ENCODE measurements around the gene ATG4B. TPM values are rescaled to one million over a fixed set of nuclear protein-coding genes. Genes with fewer than 3 reads are reported as not detected.

Gene ATG4B
- total RNA-seq, 2 donors from 2014 or later = 97.9 to 109 TPM

DNA sequence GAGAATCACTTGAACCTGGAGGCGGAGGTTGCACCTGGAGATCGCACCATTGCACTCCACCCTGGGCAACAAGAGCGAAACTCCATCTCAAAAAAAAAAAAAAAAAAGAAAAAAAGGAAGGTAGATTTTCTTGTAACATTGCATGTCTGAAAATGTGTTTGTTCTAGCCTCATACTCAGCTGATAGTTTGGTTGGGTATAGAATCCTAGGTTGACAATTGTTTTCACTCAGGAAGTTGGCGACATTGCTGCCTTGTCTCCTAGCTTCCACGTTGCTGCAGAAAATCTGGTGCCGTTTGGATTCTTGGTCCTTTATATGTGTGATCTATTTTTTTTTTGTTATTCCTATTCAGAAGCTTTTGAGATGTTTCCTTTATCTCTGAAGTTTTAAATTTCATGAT, 69.0 kb downstream of the ATG4B start:
- no peak overlapping the region for H3K27ac Mint-ChIP-seq
- no peak overlapping the region for H3K4me3 Mint-ChIP-seq
- peaks cover 15 to 45% of the 10 kb centered on the region in 2 donors for H3K36me3 Mint-ChIP-seq (ENCODE audit: insufficient read depth in 2 of 2)

DNA sequence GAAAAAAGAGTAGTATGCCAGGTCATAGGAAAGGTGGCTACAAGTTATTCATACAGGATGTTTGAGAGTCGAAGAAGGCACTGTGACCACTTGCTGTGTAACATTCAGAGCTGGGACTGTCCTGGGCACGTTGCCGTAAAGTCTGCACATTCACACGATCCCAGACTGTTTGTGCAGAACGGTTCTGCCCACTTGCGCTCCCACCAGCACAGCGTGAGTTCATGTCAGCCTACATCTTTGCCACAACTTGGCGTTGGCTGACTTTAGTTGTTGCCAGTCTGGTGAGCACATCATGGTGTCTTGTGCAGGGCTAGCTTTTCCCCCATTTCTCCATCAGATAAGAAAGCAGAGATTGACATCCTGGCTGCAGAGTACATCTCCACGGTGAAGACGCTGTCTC, 71.4 kb downstream of the ATG4B start:
- DNase-seq (no peak), ATAC-seq (replicated peaks in 1 of 2) (no peak)
- H3K27ac Mint-ChIP-seq = no peak overlapping the region
- H3K9me3 Mint-ChIP-seq = peaks cover 3 to 4% of the 10 kb centered on the region in 2 donors
- peaks cover 16 to 49% of the 10 kb centered on the region in 2 donors for H3K36me3 Mint-ChIP-seq (ENCODE audit: insufficient read depth in 2 of 2)
- no peaks in the 10 kb centered on the region for H3K27me3 Mint-ChIP-seq (ENCODE audit: low read depth)
- no peak overlapping the region for H3K4me3 Mint-ChIP-seq
- peaks cover 4% of the 10 kb centered on the region for H3K4me1 Mint-ChIP-seq (ENCODE audit: low read depth)

More for the DNA sequence above, 69.0 kb downstream of the ATG4B start:
- no peaks in the 10 kb centered on the region for H3K27me3 Mint-ChIP-seq (ENCODE audit: low read depth)
- DNase-seq = no peak
- peaks cover 16% of the 10 kb centered on the region for H3K4me1 Mint-ChIP-seq (ENCODE audit: low read depth)
- no peak for ATAC-seq (replicated peaks in 1 of 2)
- H3K9me3 Mint-ChIP-seq = peaks cover 3 to 4% of the 10 kb centered on the region in 2 donors

DNA sequence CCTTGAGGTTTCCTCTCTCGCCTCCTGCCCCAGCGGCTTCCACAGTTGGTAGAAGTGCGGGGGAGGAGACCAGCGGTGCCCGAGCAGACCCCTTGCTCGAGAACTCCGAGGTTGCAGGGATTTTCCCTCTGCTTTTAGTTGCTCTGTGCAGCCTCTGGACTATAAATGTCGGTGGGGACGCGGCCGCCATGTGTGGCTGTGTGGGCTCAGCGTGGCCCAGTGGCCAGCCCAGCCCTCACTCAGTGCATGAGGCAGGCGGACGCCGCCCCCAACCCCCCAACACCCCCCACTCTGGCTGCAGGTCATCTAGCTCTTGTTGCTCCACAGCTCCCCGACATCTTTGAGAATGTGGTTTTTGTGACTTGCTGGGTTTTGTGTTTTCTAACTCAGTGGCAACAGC, 81.6 kb downstream of the ATG4B start:
- Mint-ChIP-seq H3K36me3 (ENCODE audit: insufficient read depth in 2 of 2) (peaks cover 5 to 34% of the 10 kb centered on the region in 2 donors), H3K9me3 (no peaks in the 10 kb centered on the region), H3K4me3 (no peak overlapping the region), H3K27ac (no peak overlapping the region), H3K4me1 (ENCODE audit: low read depth) (peaks cover 5% of the 10 kb centered on the region), H3K27me3 (ENCODE audit: low read depth) (no peaks in the 10 kb centered on the region)
- ATAC-seq (replicated peaks in 1 of 2) (no peak), DNase-seq (no peak)

DNA sequence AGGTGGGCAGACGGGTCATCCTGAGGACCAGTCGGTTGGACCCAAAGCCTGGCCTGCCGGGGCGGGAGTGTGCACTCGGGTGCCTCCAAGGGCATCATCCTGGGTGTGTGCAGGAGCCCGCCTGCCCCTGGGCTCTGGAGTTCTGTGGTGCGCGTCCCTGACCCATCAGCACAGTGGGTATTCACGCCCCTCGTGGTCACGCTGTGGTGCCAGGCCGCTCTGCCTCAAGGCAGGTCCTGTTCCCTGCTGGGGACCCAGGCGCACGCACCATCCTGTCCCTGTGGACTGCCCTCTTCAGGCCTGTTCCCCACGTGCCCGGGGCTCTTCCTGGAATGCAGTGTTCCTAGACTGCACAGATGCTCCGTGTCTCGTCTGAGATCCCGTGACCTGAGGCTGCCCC, 82.6 kb downstream of the ATG4B start:
- Mint-ChIP-seq H3K27ac (no peak overlapping the region), H3K27me3 (ENCODE audit: low read depth) (no peaks in the 10 kb centered on the region), H3K9me3 (no peaks in the 10 kb centered on the region), H3K4me1 (ENCODE audit: low read depth) (peaks cover 5% of the 10 kb centered on the region), H3K36me3 (ENCODE audit: insufficient read depth in 2 of 2) (peaks cover 5 to 29% of the 10 kb centered on the region in 2 donors), H3K4me3 (no peak overlapping the region)
- ATAC-seq (replicated peaks in 1 of 2) (no peak), DNase-seq (no peak)

DNA sequence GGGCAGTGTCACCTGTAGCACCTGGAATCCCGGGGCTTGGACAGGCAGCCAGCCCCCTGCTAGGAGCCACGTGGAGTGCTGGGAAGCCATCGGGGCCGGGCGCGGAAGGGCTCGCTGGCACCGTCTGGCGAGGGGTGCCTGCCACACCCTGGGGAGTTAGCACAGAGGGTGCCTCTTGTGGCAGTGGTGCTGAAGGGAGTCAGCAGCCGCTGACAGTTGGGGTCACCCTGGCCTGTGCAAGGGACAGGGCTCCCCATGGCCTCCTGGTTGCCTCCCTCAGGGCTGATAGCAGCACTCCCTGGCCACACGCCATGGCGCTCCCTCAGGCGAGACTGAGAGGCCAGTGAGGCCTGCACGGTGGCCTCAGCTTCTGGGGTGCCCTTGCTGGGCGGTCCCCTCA, 83.1 kb downstream of the ATG4B start:
- ATAC-seq (replicated peaks in 1 of 2) (no peak), DNase-seq (no peak)
- H3K4me3 Mint-ChIP-seq = no peak overlapping the region
- H3K36me3 Mint-ChIP-seq (ENCODE audit: insufficient read depth in 2 of 2) = peaks cover 5 to 29% of the 10 kb centered on the region in 2 donors
- H3K4me1 Mint-ChIP-seq (ENCODE audit: low read depth) = peaks cover 5% of the 10 kb centered on the region
- no peak overlapping the region for H3K27ac Mint-ChIP-seq
- H3K27me3 Mint-ChIP-seq (ENCODE audit: low read depth) = no peaks in the 10 kb centered on the region
- H3K9me3 Mint-ChIP-seq = no peaks in the 10 kb centered on the region

DNA sequence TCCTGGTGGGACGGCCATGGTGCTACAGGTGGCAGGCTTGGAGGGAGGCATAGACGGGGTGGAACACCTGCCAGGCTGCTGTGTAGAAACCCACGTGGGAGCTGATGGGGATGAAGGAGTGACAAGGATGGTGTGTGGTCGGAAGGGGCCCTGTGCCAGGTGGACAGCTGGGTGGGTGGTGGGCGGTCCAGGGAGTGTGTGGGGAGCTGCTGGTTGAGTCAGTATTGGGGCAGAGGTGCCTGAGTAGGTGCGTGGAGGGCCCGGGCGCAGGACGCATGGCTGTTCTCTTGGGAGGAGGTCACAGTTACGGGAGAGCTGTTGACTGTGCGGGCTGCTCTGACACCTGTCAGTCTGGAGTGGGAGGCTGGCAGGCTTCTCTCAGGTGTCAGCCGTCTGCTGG, 84.4 kb downstream of the ATG4B start:
- no peak for DNase-seq
- H3K4me3 Mint-ChIP-seq = no peak overlapping the region
- no peaks in the 10 kb centered on the region for H3K4me1 Mint-ChIP-seq (ENCODE audit: low read depth)
- H3K9me3 Mint-ChIP-seq = no peaks in the 10 kb centered on the region
- no peaks in the 10 kb centered on the region for H3K27me3 Mint-ChIP-seq (ENCODE audit: low read depth)
- peaks cover 5 to 24% of the 10 kb centered on the region in 2 donors for H3K36me3 Mint-ChIP-seq (ENCODE audit: insufficient read depth in 2 of 2)
- no peak overlapping the region for H3K27ac Mint-ChIP-seq
- no peak for ATAC-seq (replicated peaks in 1 of 2)

DNA sequence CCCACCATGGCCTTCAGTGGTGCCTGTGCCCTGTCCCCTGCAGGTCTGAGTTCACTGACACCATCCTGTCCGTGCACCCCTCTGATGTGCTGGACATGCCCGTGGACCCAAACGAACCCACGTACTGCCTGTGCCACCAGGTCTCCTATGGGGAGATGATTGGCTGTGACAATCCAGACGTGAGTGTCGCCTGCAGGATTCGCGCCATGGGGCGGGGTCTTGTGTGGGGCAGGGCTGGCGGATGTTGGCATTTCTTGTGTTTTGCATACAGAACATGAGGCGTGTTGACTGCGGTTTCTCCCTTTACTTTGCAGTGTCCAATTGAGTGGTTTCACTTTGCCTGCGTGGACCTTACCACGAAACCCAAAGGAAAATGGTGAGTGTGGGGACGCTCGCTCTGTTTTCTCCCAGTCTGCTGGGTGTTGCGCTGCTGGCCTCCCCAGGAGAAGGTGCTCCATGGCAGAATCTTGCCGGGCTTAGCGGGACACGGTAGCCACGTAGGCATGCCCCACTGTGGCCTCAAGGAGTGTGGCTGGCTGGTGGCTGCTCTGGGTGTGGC, 85.5 kb downstream of the ATG4B start:
- Mint-ChIP-seq H3K4me3 (no peak overlapping the region), H3K27ac (no peak overlapping the region), H3K36me3 (ENCODE audit: insufficient read depth in 2 of 2) (peaks cover 5 to 24% of the 10 kb centered on the region in 2 donors), H3K4me1 (ENCODE audit: low read depth) (no peaks in the 10 kb centered on the region), H3K9me3 (no peaks in the 10 kb centered on the region), H3K27me3 (ENCODE audit: low read depth) (no peaks in the 10 kb centered on the region)
- ATAC-seq (replicated peaks in 1 of 2) (no peak), DNase-seq (no peak)

Other genes starting within 250 kb of the ATG4B start
- gene STK25, start 129.1 kb upstream of the ATG4B start, total RNA-seq = 10 to 100 TPM; 81.6 to 83.5 TPM
- gene BOK, start 78.9 kb upstream of the ATG4B start, total RNA-seq = under 1 TPM in 1 of 2 donors, not detected in 1; 0.10 TPM
- 10 to 100 TPM; 41.8 to 50.9 TPM for gene THAP4, start 535 bp upstream of the ATG4B start, total RNA-seq
- 10 to 100 TPM; 64.6 to 97.5 TPM for gene DTYMK, start 49.1 kb downstream of the ATG4B start, total RNA-seq
- gene ING5, start 64.3 kb downstream of the ATG4B start, total RNA-seq = 10 to 100 TPM; 39.9 to 42.6 TPM
- gene D2HGDH, start 96.9 kb downstream of the ATG4B start, total RNA-seq = 10 to 100 TPM; 24.0 to 25.8 TPM
- gene GAL3ST2, start 139.1 kb downstream of the ATG4B start, total RNA-seq = under 1 TPM; 0.53 to 0.82 TPM
- gene NEU4, start 171.5 kb downstream of the ATG4B start, total RNA-seq = 1 to 10 TPM in 1 of 2 donors, under 1 TPM in 1; 0.37 to 1.4 TPM
- gene PDCD1, start 221.2 kb downstream of the ATG4B start, total RNA-seq = 10 to 100 TPM; 15.7 to 23.0 TPM
- under 1 TPM; 0.12 to 0.56 TPM for gene RTP5, start 232.0 kb downstream of the ATG4B start, total RNA-seq